ENCODE measurements around the gene KCTD11. TPM values are rescaled to one million over a fixed set of nuclear protein-coding genes. Genes with fewer than 3 reads are reported as not detected.
"Not testable (repeated sequence)": the region's sequence is repeated elsewhere in the genome, so short reads cannot be mapped to it uniquely, and the experiment has no call there.

KCTD11 gene
- total and polyA plus RNA-seq, 8 donors: 0.58 to 14.1 (median 6.4) TPM

- Histone ChIP-seq H3K4me3 (peak overlapping the region; percentile 89 to 99 (median 97)), H3K27ac (peak overlapping the region; percentile 81 to 95 (median 94))
- 55 to 71% (median 65%) methylated on average over 8 to 13 of the region's 13 CpGs for WGBS, 5 donors
These were observed 21.3 kb upstream of the KCTD11 start for GRCh38 chr17:7330638-7331015.

GRCh38 chr17:7332111-7332510 is 19.9 kb upstream of the KCTD11 start:
- 47 to 65% (median 54%) methylated on average over 7 of the region's 7 CpGs for WGBS, 5 donors
- Histone ChIP-seq H3K9me3 (no peaks in the 10 kb centered on the region), H3K36me3 (peaks cover 0 to 3% (median 0%) of the 10 kb centered on the region in 4 donors), H3K27ac (no peak overlapping the region), H3K4me1 (peaks cover 12 to 28% (median 27%) of the 10 kb centered on the region in 4 donors), H3K4me3 (no peak overlapping the region), H3K27me3 (peaks cover 0 to 33% (median 4%) of the 10 kb centered on the region in 3 donors)
- no peak for DNase-seq
- TF ChIP-seq POLR2AphosphoS5 (IDR thresholded peaks at IDR 0.05): no peak
- no peak for TF ChIP-seq CTCF (IDR thresholded peaks at IDR 0.05)
- TF ChIP-seq POLR2A (IDR thresholded peaks at IDR 0.05): no peak
- no peak for TF ChIP-seq EP300 (IDR thresholded peaks at IDR 0.05)
- intact Hi-C loops (cut with DNase I; ENCODE audit: low total_unique reads): no loop called here

More at GRCh38 chr17:7330638-7331015, 21.3 kb upstream of the KCTD11 start:
- TF ChIP-seq POLR2AphosphoS5 (IDR thresholded peaks at IDR 0.05): no peak
- no peak for TF ChIP-seq POLR2A (IDR thresholded peaks at IDR 0.05)
- TF ChIP-seq EP300 (IDR thresholded peaks at IDR 0.05): no peak
- Histone ChIP-seq H3K36me3 (peaks cover 0 to 18% (median 13%) of the 10 kb centered on the region in 4 donors), H3K27me3 (peaks cover 0 to 20% (median 0%) of the 10 kb centered on the region in 3 donors), H3K9me3 (no peaks in the 10 kb centered on the region), H3K4me1 (peaks cover 12 to 29% (median 25%) of the 10 kb centered on the region in 4 donors)
- intact Hi-C loops (cut with DNase I; ENCODE audit: low total_unique reads): no loop called here
- no peak for DNase-seq

GRCh38 chr17:7332600-7333069 is 19.3 kb upstream of the KCTD11 start:
- Histone ChIP-seq H3K4me1 (peaks cover 12 to 27% (median 25%) of the 10 kb centered on the region in 4 donors), H3K27me3 (peaks cover 0 to 37% (median 4%) of the 10 kb centered on the region in 3 donors)
- H3K9me3 ChIP-seq; intact Hi-C loops (cut with DNase I; ENCODE audit: low total_unique reads); H3K4me3 ChIP-seq; DNase-seq; H3K36me3 ChIP-seq; H3K27ac ChIP-seq: not testable (repeated sequence)
- 37 to 45% (median 44%) methylated on average over 13 to 14 of the region's 14 CpGs for WGBS, 5 donors

GRCh38 chr17:7334938-7335538 is 16.9 kb upstream of the KCTD11 start:
- Histone ChIP-seq H3K27me3 (peaks cover 0 to 40% (median 4%) of the 10 kb centered on the region in 3 donors), H3K4me3 (no peak overlapping the region), H3K9me3 (no peaks in the 10 kb centered on the region), H3K27ac (no peak overlapping the region), H3K4me1 (peaks cover 6 to 17% (median 10%) of the 10 kb centered on the region in 4 donors), H3K36me3 (no peaks in the 10 kb centered on the region)
- no peak for DNase-seq
- TF ChIP-seq POLR2A (IDR thresholded peaks at IDR 0.05) (no peak), POLR2AphosphoS5 (IDR thresholded peaks at IDR 0.05) (no peak)
- 56 to 86% (median 74%) methylated on average over 3 of the region's 3 CpGs for WGBS, 5 donors
- intact Hi-C loops (cut with DNase I; ENCODE audit: low total_unique reads): no loop called here

GRCh38 chr17:7335765-7336164 is 16.2 kb upstream of the KCTD11 start:
- H3K36me3 ChIP-seq; intact Hi-C loops (cut with DNase I; ENCODE audit: low total_unique reads); H3K4me3 ChIP-seq; H3K4me1 ChIP-seq; H3K9me3 ChIP-seq; DNase-seq: not testable (repeated sequence)
- Histone ChIP-seq H3K27ac (peak overlapping the region in 2 of 5 donors; percentile 40 to 80), H3K27me3 (peaks cover 0 to 42% (median 9%) of the 10 kb centered on the region in 3 donors)
- WGBS, 5 donors: 75 to 81% (median 77%) methylated on average over 13 of the region's 13 CpGs

- TF ChIP-seq POLR2A (IDR thresholded peaks at IDR 0.05): no peak
- TF ChIP-seq EP300 (IDR thresholded peaks at IDR 0.05): no peak
- TF ChIP-seq POLR2AphosphoS5 (IDR thresholded peaks at IDR 0.05): no peak
- TF ChIP-seq CTCF (IDR thresholded peaks at IDR 0.05): no peak
- intact Hi-C loops (cut with DNase I; ENCODE audit: low total_unique reads): no loop called here
- Histone ChIP-seq H3K36me3 (no peaks in the 10 kb centered on the region), H3K27me3 (peaks cover 0 to 49% (median 13%) of the 10 kb centered on the region in 3 donors), H3K9me3 (no peaks in the 10 kb centered on the region), H3K4me1 (peaks cover 0 to 8% (median 2%) of the 10 kb centered on the region in 4 donors), H3K4me3 (peak within 1 kb of the TSS; percentile 15 to 44 (median 38)), H3K27ac (peak within 1 kb of the TSS; percentile 18 to 80 (median 40))
- DNase-seq: peak; percentile 53 to 62
- WGBS, 5 donors: 40 to 47% (median 44%) methylated on average over 14 to 17 of the region's 17 CpGs
These were observed 15.5 kb upstream of the KCTD11 start, which contains the start of gene ACAP1 for GRCh38 chr17:7336240-7337175. Gene ACAP1 (plus strand): TSS chr17:7336529. CDS start chr17:7336735, 206 bp downstream.

GRCh38 chr17:7337600-7337999 is 14.4 kb upstream of the KCTD11 start:
- 61 to 77% (median 73%) methylated on average over 7 of the region's 7 CpGs for WGBS, 5 donors
- H3K4me1 ChIP-seq; H3K9me3 ChIP-seq; H3K36me3 ChIP-seq; DNase-seq; intact Hi-C loops (cut with DNase I; ENCODE audit: low total_unique reads): not testable (repeated sequence)
- peak overlapping the region in 1 of 5 donors; percentile 80 for H3K27ac ChIP-seq
- H3K27me3 ChIP-seq: peaks cover 0 to 60% (median 17%) of the 10 kb centered on the region in 3 donors
- H3K4me3 ChIP-seq: peak overlapping the region in 3 of 4 donors; percentile 15 to 44 (median 36)
